Sigmoid colon (tissue), 4 donors: ENCODE data around the gene NHS.

Experiments
- EP300 ChIP-seq, 4 donors: sonication (generic); formaldehyde crosslinking; IDR thresholded peaks; one replicate each; pipeline ENCODE4 v1.6.1; 2017; ENCODE audit warnings: antibody characterized with exemption in 4 of 4
- POLR2A ChIP-seq, 2 donors: fragments of 450-650 bp; IDR thresholded peaks; one replicate each; pipeline ENCODE4 v1.6.1; 2016; ENCODE audit warnings: antibody characterized with exemption in 2 of 2, mild to moderate bottlenecking in 2 of 2, moderate library complexity in 2 of 2
- POLR2AphosphoS5 ChIP-seq, 4 donors: sonication (generic); formaldehyde crosslinking; IDR thresholded peaks; one replicate each; pipeline ENCODE4 v1.6.1; 2017; ENCODE audit warnings: antibody characterized with exemption in 4 of 4
- TF ChIP-seq, protein P1 (sequence below), 4 experiments: fragments of 450-650 bp in 3 of 4; fragments of 200-600 bp in 1 of 4; IDR thresholded peaks; one replicate each; pipeline ENCODE4 v1.5.1; 2016 to 2019; ENCODE audit warnings: antibody characterized with exemption in 4 of 4, mild to moderate bottlenecking in 3 of 4, moderate library complexity in 2 of 4

DNA sequence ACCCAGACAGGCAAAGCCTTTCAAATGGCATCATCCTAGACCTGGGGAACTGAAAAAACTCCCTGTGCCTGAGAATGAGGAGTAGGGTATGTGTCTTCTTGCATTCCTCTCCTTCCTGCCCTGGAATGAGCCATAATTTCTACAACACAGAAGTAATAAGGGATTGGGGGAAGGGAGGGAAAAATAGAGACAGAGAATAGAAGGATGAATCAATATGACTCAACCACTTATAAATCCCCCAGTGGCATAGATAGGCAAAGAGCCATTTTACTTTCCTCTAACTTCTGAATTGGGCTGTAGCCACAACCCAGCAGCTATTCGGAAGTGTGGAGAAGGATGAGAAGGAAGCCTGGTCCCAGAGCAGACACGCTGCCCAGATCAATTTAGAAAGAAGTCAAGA, 99.9 kb downstream of the NHS start:
- TF ChIP-seq, protein P1, sequence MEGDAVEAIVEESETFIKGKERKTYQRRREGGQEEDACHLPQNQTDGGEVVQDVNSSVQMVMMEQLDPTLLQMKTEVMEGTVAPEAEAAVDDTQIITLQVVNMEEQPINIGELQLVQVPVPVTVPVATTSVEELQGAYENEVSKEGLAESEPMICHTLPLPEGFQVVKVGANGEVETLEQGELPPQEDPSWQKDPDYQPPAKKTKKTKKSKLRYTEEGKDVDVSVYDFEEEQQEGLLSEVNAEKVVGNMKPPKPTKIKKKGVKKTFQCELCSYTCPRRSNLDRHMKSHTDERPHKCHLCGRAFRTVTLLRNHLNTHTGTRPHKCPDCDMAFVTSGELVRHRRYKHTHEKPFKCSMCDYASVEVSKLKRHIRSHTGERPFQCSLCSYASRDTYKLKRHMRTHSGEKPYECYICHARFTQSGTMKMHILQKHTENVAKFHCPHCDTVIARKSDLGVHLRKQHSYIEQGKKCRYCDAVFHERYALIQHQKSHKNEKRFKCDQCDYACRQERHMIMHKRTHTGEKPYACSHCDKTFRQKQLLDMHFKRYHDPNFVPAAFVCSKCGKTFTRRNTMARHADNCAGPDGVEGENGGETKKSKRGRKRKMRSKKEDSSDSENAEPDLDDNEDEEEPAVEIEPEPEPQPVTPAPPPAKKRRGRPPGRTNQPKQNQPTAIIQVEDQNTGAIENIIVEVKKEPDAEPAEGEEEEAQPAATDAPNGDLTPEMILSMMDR (IDR thresholded peaks at IDR 0.05): no peak
- TF ChIP-seq POLR2A (IDR thresholded peaks at IDR 0.05): no peak
- TF ChIP-seq POLR2AphosphoS5 (IDR thresholded peaks at IDR 0.05): no peak
- no peak for TF ChIP-seq EP300 (IDR thresholded peaks at IDR 0.05)
